Mesenchymal stem cell (in vitro differentiated cells and primary cell): ENCODE data around the gene KLHL25.
A peak's percentile ranks its signal among the peaks of the same experiment; 100 is the strongest.

Source experiments
- DNase-seq: peaks from one replicate; pipeline ENCODE4 v3.0.0-alpha.2; 2013
- H2AFZ ChIP-seq: one replicate; pipeline ENCODE4 v1.6.1; 2013; ENCODE audit warnings: low read depth, mild to moderate bottlenecking, control low read depth, inconsistent platforms, low read length, moderate library complexity
- H2AK5ac ChIP-seq: 2 replicates; pipeline ENCODE4 v1.6.1; 2013; ENCODE audit warnings: low read length, moderate library complexity, mild to moderate bottlenecking, inconsistent platforms; ENCODE audit not compliant: severe bottlenecking
- H2BK120ac ChIP-seq: one replicate; pipeline ENCODE4 v1.6.1; 2013; ENCODE audit warnings: low read depth, mild to moderate bottlenecking, inconsistent platforms, low read length, moderate library complexity
- H2BK12ac ChIP-seq, 2 experiments: one replicate each; pipeline ENCODE4 v1.6.1; 2013; ENCODE audit warnings: inconsistent platforms in 2 of 2, low read length in 2 of 2, mild to moderate bottlenecking in 2 of 2, moderate library complexity in 2 of 2, control low read depth in 1 of 2
- H2BK15ac ChIP-seq: one replicate; pipeline ENCODE4 v1.6.1; 2013; ENCODE audit warnings: mild to moderate bottlenecking, low read depth, inconsistent platforms; ENCODE audit not compliant: poor library complexity, severe bottlenecking
- H2BK5ac ChIP-seq: 2 replicates; pipeline ENCODE4 v1.6.1; 2013; ENCODE audit warnings: low read depth, mild to moderate bottlenecking, low read length, control low read depth, inconsistent platforms; ENCODE audit not compliant: poor library complexity, severe bottlenecking
- H3K14ac ChIP-seq, 2 experiments: one replicate each; pipeline ENCODE4 v1.6.1; 2013; ENCODE audit warnings: inconsistent platforms in 2 of 2, low read length in 2 of 2, control low read depth in 1 of 2, mild to moderate bottlenecking in 1 of 2, moderate library complexity in 1 of 2
- H3K18ac ChIP-seq, 2 experiments: one replicate each; pipeline ENCODE4 v1.6.1; 2013; ENCODE audit warnings: inconsistent platforms in 2 of 2, low read length in 2 of 2, control low read depth in 1 of 2, low read depth in 1 of 2, mild to moderate bottlenecking in 1 of 2
- H3K23ac ChIP-seq, 2 experiments: one replicate each; pipeline ENCODE4 v1.6.1; 2013; ENCODE audit warnings: inconsistent platforms in 2 of 2, low read length in 2 of 2, mild to moderate bottlenecking in 2 of 2, moderate library complexity in 2 of 2, control low read depth in 1 of 2
- H3K27ac ChIP-seq: 2 replicates; pipeline ENCODE4 v1.5.1; 2013; ENCODE audit warnings: mild to moderate bottlenecking, moderate library complexity, low read length, control low read depth, inconsistent platforms; ENCODE audit not compliant: poor library complexity, severe bottlenecking
- H3K27me3 ChIP-seq, 2 experiments: 2 replicates each; pipeline versions ENCODE4 v1.6.1 to v1.7.0; 2013; ENCODE audit warnings: low read length in 2 of 2, mild to moderate bottlenecking in 2 of 2, moderate library complexity in 2 of 2, control low read depth in 1 of 2, inconsistent platforms in 1 of 2; ENCODE audit not compliant: control insufficient read depth in 1 of 2, insufficient read depth in 1 of 2
- H3K36me3 ChIP-seq, 2 experiments: 2 replicates each; pipeline versions ENCODE4 v1.6.1 to v1.7.0; 2013; ENCODE audit warnings: low read length in 2 of 2, control low read depth in 1 of 2, inconsistent platforms in 1 of 2, low read depth in 1 of 2, mild to moderate bottlenecking in 1 of 2; ENCODE audit not compliant: insufficient read depth in 2 of 2, control insufficient read depth in 1 of 2
- H3K4ac ChIP-seq, 2 experiments: one replicate each; pipeline ENCODE4 v1.6.1; 2013; ENCODE audit warnings: inconsistent platforms in 2 of 2, low read length in 2 of 2, mild to moderate bottlenecking in 2 of 2, moderate library complexity in 2 of 2, control low read depth in 1 of 2, low read depth in 1 of 2
- H3K4me1 ChIP-seq: 2 replicates; pipeline ENCODE4 v1.6.1; 2013; ENCODE audit warnings: low read depth, low read length, control low read depth; ENCODE audit not compliant: control insufficient read depth, insufficient read depth
- H3K4me2 ChIP-seq: 2 replicates; pipeline ENCODE4 v1.6.1; 2013; ENCODE audit warnings: low read length, mild to moderate bottlenecking, inconsistent platforms; ENCODE audit not compliant: poor library complexity, severe bottlenecking
- H3K4me3 ChIP-seq, 2 experiments: 2 replicates each; pipeline versions ENCODE4 v1.5.1 to v1.7.0; 2013; ENCODE audit warnings: low read length in 2 of 2, mild to moderate bottlenecking in 2 of 2, control low read depth in 1 of 2, low read depth in 1 of 2; ENCODE audit not compliant: insufficient read depth in 1 of 2
- H3K79me1 ChIP-seq: replicated peaks from 2 replicates; pipeline ENCODE4 v1.6.1; 2013; ENCODE audit warnings: mild to moderate bottlenecking, control low read depth, low read length, inconsistent platforms; ENCODE audit not compliant: poor library complexity, severe bottlenecking
- H3K9ac ChIP-seq: 2 replicates; pipeline ENCODE4 v1.7.0; 2013; ENCODE audit warnings: mild to moderate bottlenecking, low read length, moderate library complexity
- H3K9me3 ChIP-seq: 2 replicates; pipeline ENCODE4 v1.7.0; 2013; ENCODE audit warnings: mild to moderate bottlenecking, low read length; ENCODE audit not compliant: control insufficient read depth
- H4K8ac ChIP-seq: one replicate; pipeline ENCODE4 v1.6.1; 2013; ENCODE audit warnings: inconsistent platforms, mild to moderate bottlenecking, low read length, moderate library complexity
- H4K91ac ChIP-seq: one replicate; pipeline ENCODE4 v1.6.1; 2013; ENCODE audit warnings: mild to moderate bottlenecking, low read length, inconsistent platforms
- WGBS: methylation state at CpG from one replicate; pipeline ENCODE4 v1.1.7; 2013; ENCODE audit warnings: mixed read lengths; 5-methylcytosine and 5-hydroxymethylcytosine counted together

The KLHL25 gene

DNA sequence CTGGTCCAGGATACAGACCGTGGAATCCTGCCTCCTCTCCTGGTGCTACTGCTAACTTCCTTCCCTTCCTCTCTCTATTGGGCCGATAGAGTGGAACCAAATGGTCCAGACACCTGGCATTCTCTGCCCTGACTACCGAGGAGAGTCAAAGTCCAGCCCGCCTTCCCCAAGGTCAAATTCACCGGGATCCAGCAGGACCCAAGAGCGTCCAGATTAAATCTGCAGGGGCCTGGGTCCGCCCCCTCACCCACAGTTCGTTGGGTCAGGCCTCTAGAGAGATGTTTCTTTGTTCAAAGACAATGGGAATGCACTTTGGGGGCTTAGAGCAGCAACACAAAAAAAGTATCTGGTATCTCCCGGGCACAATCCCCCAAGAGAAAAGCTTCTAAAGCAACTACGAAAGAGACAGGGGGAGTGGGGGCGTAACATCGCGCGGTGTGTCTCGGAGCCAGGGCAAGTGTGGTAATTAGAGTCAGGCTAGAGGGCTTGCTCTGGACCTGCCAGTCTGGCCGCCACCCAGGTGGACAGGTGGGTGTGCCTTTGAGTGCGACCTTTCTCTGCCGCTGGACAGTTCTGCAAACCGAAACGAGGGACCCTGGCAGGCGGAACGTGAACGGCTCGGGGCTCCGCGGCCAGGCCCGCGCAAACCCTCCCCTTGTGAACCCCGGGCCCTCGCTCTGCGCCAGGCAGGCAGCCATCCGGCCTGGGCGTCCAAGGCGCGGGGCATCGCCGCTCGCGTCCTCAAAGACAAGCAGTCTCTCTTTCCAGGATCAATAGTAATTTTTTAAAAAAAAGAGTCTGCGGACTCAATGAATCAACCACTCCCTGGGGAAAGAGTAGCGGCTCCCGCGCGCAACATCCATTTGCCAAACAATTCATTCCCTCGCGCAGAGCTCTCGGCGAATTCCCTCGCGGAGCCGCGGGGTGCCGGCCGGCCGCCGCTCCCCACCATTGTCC lies 806 bp downstream of the KLHL25 start:
- Histone ChIP-seq H2BK15ac (no peak overlapping the region), H3K4ac (no peak overlapping the region), H2BK12ac (no peak overlapping the region), H4K8ac (peak overlapping the region; percentile 1), H3K36me3 (no peaks in the 10 kb centered on the region), H3K23ac (no peak overlapping the region), H3K9me3 (no peaks in the 10 kb centered on the region), H3K18ac (no peak overlapping the region), H3K14ac (no peak overlapping the region), H3K27me3 (peaks cover 0 to 13% of the 10 kb centered on the region in 2 experiments), H3K27ac (no peak overlapping the region), H3K9ac (peak overlapping the region; percentile 82), H2BK5ac (no peak overlapping the region), H2AK5ac (no peak overlapping the region), H2BK120ac (no peak overlapping the region), H3K4me1 (peaks cover 12% of the 10 kb centered on the region), H3K4me3 (peak overlapping the region; percentile 78 to 88), H2AFZ (peak overlapping the region; percentile 92), H4K91ac (no peak overlapping the region), H3K79me1 (peaks cover 32% of the 10 kb centered on the region), H3K4me2 (peak overlapping the region; percentile 78)
- peak; percentile 47 for DNase-seq
- 3% methylated on average over 56 of the region's 56 CpGs for WGBS

DNA sequence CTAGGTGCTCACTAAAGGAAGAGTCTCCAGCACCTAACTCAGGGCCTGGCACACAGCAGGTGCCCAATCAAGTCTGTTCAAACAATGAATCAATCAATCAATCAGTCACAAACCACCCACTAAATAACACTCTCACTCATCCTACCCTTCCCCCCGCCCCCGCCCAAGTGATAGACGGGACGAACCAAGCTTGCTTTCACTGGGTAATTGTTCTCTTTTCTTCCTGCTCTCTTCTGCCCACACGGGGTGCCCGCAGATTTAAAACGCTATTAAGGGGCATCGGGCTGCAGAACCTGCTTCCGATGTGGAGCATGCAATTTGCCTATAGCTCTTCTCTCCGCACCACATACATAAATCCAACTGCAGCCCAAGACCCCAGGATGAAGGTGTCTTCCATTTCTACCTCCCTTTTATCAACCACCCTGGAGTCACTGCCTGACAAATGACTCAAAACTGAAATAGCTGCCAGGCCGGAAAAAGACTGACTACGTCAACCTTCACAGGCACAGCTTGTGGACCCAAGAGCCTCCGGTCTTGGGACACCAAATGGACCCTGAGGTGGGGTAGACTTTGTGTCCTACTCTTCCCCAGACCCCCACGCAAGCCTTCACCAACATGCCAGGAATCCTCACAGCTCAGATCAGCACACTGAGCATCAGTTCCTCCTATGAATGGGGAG lies 1.7 kb downstream of the KLHL25 start:
- no peak for DNase-seq
- Histone ChIP-seq H2BK120ac (no peak overlapping the region), H2BK5ac (no peak overlapping the region), H4K91ac (no peak overlapping the region), H3K9ac (peak overlapping the region; percentile 82), H3K14ac (no peak overlapping the region), H3K4me1 (peaks cover 14% of the 10 kb centered on the region), H4K8ac (no peak overlapping the region), H2AK5ac (no peak overlapping the region), H3K36me3 (no peaks in the 10 kb centered on the region), H3K23ac (no peak overlapping the region), H3K4ac (no peak overlapping the region), H3K4me2 (peak overlapping the region; percentile 78), H2BK12ac (no peak overlapping the region), H2AFZ (no peak overlapping the region), H3K27ac (no peak overlapping the region), H3K18ac (no peak overlapping the region), H3K4me3 (peak overlapping the region in 1 of 2 experiments; percentile 88), H2BK15ac (no peak overlapping the region), H3K9me3 (no peaks in the 10 kb centered on the region), H3K79me1 (peaks cover 38% of the 10 kb centered on the region), H3K27me3 (peaks cover 0 to 6% of the 10 kb centered on the region in 2 experiments)
- WGBS = 92% methylated on average over 14 of the region's 14 CpGs

DNA sequence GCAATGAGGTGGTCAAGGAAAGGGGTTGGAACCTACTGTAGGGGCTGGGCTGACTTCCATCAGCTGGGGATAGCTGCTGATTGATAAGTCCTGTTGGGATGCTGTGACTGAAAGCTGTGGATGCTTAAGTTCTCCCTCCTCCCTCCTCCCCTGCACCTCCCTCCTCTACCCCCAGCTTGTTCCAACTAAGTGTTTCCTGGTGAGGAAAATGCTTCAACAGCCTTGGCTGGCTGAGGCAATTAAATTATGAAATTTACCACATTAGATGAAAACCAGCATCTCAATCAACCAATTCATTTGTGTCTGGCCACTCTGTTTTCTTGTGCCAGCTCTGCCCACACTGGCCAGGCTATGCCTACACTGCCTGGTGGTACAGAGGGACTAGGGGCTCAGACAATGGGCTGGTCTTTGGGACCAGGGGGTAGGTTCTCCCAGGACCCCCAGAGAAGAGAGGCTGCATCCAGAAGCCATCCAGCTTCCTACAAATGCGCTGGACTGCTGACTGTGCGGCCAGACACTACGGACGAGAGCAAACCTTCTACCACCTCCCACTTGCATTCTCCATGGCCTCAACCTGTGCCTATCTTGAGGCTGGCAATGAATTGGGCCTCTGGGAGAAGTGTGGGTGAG lies 2.5 kb downstream of the KLHL25 start:
- Histone ChIP-seq H3K79me1 (peaks cover 41% of the 10 kb centered on the region), H3K9me3 (no peaks in the 10 kb centered on the region), H3K4me2 (no peak overlapping the region), H3K9ac (no peak overlapping the region), H3K27me3 (peaks cover 0 to 6% of the 10 kb centered on the region in 2 experiments), H3K36me3 (no peaks in the 10 kb centered on the region), H2BK120ac (no peak overlapping the region), H2AFZ (no peak overlapping the region), H2AK5ac (no peak overlapping the region), H2BK12ac (no peak overlapping the region), H3K23ac (no peak overlapping the region), H4K8ac (no peak overlapping the region), H3K14ac (no peak overlapping the region), H4K91ac (no peak overlapping the region), H2BK5ac (no peak overlapping the region), H3K18ac (no peak overlapping the region), H3K4me3 (no peak overlapping the region), H3K4ac (no peak overlapping the region), H3K4me1 (peaks cover 15% of the 10 kb centered on the region), H2BK15ac (no peak overlapping the region), H3K27ac (no peak overlapping the region)
- no peak for DNase-seq
- WGBS = 100% methylated on average over 4 of the region's 4 CpGs

DNA sequence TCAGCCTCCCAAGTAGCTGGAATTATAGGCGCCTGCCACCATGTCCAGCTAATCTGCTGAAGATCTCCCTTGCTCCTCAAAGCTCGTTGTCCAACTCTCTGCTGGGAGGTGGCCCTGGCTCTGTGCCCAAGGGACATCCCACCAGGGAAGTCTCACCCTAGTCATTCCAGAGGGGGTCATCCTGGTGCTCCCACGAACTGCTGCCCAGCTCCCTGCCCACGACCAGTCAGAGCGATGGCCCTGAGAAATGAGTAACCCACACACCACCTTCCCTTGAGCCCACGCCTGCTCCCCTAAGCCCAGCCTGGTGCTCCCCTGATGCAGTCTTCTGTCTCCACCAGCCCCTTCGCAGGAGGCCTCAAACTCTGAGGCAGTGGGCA lies 5.2 kb downstream of the KLHL25 start:
- DNase-seq = no peak
- H2BK5ac ChIP-seq = no peak overlapping the region
- WGBS = 95% methylated on average over 7 of the region's 7 CpGs

More for the DNA sequence above, 5.2 kb downstream of the KLHL25 start:
- Histone ChIP-seq H4K91ac (no peak overlapping the region), H2AK5ac (no peak overlapping the region), H3K4me3 (no peak overlapping the region), H3K9me3 (no peaks in the 10 kb centered on the region), H3K18ac (no peak overlapping the region), H4K8ac (no peak overlapping the region), H3K79me1 (peaks cover 47% of the 10 kb centered on the region), H2BK120ac (no peak overlapping the region), H2BK12ac (no peak overlapping the region), H2BK15ac (no peak overlapping the region), H3K4me2 (no peak overlapping the region), H3K27me3 (peaks cover 0 to 6% of the 10 kb centered on the region in 2 experiments), H3K14ac (no peak overlapping the region), H3K4ac (no peak overlapping the region), H3K27ac (no peak overlapping the region), H3K9ac (no peak overlapping the region), H2AFZ (no peak overlapping the region), H3K4me1 (peaks cover 29% of the 10 kb centered on the region), H3K36me3 (no peaks in the 10 kb centered on the region), H3K23ac (no peak overlapping the region)
